GM18517 (cell line): Measurements from ENCODE around the gene PSME3IP1.
"Not testable (repeated sequence)": the region's sequence is repeated elsewhere in the genome, so short reads cannot be mapped to it uniquely, and the experiment has no call there.

Experiments
- ATAC-seq: cut with Tn5 transposase; IDR thresholded peaks from one replicate; pipeline ENCODE4 v1.9.1; 2021; ENCODE audit warnings: mild to moderate bottlenecking, moderate library complexity; ENCODE audit not compliant: unreplicated experiment

The PSME3IP1 gene

DNA sequence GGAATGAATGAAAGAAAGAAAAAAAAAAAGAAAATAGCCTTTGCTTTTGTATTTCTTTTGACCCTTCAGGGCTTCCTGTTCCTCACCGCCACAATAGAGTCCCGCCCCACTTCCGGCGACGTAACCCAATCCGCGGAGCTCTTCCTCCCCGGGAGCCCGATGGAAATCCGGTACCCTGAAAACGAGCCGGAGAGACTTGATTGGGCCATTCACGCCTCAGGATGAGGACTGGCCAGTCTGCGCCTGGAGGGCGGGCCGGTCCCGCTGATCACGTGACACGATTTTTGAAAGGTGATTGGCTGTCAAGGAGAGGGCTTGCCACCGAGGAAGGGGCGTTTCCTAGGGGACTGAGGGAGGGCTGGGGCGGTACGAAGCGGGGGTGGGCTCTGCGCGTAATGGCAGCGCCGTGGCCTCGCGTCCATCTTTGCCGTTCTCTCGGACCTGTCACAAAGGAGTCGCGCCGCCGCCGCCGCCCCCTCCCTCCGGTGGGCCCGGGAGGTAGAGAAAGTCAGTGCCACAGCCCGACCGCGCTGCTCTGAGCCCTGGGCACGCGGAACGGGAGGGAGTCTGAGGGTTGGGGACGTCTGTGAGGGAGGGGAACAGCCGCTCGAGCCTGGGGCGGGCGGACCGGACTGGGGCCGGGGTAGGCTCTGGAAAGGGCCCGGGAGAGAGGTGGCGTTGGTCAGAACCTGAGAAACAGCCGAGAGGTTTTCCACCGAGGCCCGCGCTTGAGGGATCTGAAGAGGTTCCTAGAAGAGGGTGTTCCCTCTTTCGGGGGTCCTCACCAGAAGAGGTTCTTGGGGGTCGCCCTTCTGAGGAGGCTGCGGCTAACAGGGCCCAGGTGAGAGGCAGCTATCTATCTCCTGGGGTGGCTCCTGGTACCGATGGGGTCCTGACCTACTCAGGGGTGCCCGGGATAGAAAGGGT, at the start of gene PSME3IP1, which contains the start of gene RSPRY1:
Gene PSME3IP1, minus strand, starts transcription at position 95 of the 927 bp plus-strand sequence. CDS start 12,185 bp downstream, outside the sequence.
Gene RSPRY1, plus strand, starts transcription at position 385 of the 927 bp plus-strand sequence. CDS start 18,330 bp downstream, outside the sequence.
- ATAC-seq, result peak; percentile 87

- ATAC-seq, result no peak
These were observed 49.5 kb upstream of the PSME3IP1 start for GRCh38 chr16:57235128-57236021.

DNA sequence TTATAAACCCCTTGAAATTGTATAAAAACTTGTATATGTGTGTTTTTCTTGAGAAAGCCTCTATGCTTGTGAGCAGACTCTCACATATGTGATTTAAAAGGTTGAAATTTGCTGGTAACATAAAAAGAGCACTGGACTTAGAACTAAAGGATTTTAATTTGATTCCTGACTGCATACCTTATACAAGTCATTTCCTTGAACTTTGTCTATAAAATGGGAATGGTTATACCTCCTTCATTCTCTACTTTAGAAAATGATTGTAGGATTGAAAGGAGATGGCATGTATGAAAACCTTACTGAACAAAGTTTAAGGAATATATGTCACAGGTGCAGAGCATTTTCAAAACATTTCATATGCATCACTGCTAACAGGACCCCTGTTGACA, 48.9 kb upstream of the PSME3IP1 start:
- ATAC-seq, result no peak

GRCh38 chr16:57233944-57234706, 48.3 kb upstream of the PSME3IP1 start:
- ATAC-seq, result no peak

DNA sequence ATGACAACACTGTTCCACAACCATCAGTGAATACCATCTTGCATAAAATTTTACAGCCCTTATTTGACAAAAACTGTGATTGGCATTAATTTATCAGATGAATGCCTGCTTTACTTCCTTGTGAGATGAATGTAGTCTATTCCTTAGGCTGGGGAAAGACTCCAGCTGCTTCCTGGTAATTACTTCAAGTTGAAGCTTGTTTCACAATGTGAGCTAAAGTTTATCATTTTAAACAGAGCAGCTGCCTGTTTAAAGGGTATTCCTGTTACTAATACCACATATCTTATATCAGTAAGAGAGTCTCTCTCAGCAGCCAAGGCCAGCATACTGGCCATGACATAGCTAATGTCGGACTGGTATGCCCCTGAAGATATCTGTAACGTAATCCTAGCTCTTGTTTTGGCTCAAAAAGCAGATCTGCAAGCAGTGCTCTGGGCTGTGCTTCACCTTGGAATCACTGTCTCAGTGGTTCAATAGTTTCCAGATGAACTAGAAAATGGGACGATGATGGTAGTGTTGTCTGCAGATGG, 46.0 kb upstream of the PSME3IP1 start:
- no peak for ATAC-seq

DNA sequence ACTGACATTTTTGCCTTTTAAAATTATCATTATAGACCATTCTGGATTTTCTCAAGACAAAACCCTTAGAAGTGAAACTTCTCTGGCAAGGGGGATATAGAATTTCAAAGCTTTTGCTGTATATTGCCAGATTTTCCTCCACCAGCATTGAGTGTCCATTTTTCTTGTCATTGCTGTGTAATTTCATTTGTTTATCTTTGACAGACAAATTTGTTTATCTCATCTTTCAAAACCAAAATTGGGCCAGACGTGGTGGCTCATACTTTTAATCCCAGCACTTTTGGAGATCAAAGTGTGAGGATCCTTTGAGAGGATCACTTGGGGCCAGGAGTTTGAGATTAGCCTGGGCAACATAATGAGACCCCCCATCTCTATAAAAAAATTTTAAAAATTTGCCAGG, 43.2 kb upstream of the PSME3IP1 start:
- no peak for ATAC-seq

DNA sequence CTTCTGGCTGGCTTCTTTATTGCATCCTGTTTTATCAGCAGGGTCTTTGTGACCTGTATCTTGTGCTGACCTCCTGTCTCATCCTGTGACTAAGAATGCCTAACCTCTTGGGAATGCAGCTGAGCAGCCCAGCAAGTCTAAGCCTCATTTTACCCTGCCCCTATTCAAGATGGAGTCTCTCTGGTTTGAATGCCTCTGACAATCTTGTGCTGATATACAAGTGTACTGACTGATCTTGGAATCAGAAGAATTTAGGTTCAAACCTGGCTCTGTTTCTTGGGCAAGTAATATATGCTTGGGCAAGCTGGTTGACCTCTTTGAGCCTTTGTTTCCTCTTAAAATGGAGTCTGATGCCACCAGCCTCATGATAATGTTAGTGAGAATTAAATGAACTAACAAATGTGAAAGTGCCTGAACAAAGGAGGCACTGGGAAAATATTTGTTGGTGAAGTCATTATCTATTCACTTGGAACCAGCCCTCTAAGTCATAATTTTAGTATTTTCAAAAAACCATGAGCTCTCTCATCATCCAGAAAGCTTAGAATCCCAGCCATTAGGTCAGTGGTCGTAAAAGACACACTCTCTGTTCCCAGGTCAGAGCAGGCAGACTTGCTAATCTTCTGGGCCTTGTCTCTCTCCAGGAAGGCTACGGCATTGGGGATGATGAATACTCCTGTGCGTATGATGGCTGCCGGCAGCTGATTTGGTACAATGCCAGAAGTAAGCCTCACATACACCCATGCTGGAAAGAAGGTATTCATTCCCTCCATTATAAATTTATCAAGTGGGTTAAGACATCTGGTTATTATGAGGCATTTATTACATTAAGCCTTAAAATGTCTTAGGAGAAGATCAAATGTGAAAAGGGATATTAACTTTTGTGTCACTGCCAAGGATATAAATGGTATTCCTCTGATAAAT, 41.1 kb upstream of the PSME3IP1 start:
- no peak for ATAC-seq

GRCh38 chr16:57225978-57226377, 40.1 kb upstream of the PSME3IP1 start:
- no peak for ATAC-seq

GRCh38 chr16:57224651-57225335, 39.0 kb upstream of the PSME3IP1 start:
- no peak for ATAC-seq

- no peak for ATAC-seq
These were observed 37.2 kb upstream of the PSME3IP1 start for GRCh38 chr16:57223057-57223456.

- ATAC-seq, result no peak
These were observed 31.1 kb upstream of the PSME3IP1 start for GRCh38 chr16:57216968-57217367.

DNA sequence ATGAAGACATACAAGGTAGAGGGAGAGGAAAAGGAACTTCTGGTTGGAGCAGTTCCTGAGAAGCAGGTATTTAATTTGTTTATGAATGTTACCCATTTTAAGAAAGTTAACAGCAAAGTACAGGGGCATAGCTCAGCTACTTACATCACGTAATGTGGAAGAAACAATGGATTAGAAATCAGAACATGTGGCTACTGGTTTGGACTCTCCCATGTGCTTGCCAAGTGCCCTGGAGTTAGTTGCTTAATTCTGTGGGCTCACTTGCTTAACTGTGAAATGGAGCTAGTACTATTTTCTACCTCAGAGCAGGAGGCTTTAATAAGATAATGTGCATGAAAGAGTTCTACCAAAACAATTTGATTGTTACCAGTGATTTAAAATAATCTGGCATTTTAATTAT, 27.6 kb upstream of the PSME3IP1 start:
- no peak for ATAC-seq

GRCh38 chr16:57209780-57210179, 23.9 kb upstream of the PSME3IP1 start:
- no peak for ATAC-seq

DNA sequence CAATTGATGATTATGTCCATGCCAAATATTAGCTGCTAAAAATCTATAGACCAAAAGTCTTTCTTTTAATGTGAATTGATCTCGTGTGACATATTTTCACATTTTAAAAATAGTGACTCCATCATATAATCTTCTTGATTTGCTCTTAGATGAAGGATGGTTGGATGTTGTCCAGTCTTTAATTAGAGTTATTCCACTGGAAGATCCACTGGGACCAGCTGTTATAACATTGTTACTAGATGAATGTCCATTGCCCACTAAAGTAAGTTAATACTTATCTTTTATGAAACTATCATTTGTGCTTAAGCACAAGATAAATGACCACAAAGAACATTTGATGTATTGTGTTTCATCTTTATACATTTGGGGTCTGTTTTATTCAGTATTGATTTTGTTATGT, 23.1 kb upstream of the PSME3IP1 start:
- no peak for ATAC-seq

- ATAC-seq, result no peak
These were observed 18.8 kb upstream of the PSME3IP1 start for GRCh38 chr16:57204675-57205074.

DNA sequence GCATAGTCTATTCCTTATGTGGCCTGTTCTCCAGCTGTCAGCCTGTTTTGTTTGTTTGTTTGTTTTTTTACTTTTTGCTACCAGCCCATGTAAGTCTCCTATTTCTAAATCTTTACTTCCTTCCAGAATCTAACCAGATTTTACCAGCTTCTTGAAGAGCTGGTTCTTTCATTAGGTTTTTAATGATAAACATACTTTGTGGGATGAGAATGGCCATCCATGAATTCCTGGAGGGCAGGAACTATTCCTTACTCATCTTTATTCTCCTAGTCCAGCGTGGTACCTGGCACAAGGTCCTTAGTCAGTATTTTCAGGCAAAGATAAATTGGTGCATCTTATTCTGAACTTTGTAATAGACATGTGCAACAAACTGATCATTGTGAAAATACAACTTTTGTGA, 17.6 kb upstream of the PSME3IP1 start:
- no peak for ATAC-seq

DNA sequence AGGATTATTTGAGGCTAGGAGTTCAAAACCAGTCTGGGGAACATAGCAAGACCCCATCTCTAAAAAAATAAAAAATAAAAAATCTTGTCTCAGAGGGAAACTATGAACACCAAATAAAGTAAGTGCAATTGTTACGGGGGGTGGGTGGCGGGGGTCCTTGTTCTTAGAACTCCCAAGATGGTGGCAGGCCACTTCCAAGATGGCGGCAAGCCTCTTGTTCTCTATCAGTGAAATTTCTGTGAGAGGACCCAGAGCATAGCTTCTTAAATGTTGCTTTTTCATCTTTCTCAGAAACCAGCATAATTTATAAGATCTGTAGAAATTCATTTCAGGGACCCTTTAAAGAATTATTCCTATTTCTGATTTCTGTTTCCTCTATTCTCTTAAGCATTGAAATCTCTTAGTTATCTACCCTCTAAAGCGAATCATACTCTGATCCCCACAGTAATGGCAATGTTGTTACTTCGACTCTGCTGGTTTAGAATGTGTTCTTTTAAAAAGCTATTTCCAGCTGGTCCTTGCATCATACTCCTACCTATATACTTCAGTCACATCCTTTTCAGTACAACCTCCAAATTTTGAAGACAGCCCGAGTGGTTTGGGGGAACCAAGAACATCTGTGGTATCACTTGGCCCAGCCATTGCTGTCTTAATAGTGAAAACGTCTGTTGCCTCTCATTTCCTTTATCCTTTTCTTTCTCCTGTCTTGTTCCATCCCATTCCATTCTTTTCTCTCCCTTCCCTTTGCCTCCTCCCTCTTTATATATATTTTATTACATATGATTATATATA, 16.5 kb upstream of the PSME3IP1 start:
- no peak for ATAC-seq

DNA sequence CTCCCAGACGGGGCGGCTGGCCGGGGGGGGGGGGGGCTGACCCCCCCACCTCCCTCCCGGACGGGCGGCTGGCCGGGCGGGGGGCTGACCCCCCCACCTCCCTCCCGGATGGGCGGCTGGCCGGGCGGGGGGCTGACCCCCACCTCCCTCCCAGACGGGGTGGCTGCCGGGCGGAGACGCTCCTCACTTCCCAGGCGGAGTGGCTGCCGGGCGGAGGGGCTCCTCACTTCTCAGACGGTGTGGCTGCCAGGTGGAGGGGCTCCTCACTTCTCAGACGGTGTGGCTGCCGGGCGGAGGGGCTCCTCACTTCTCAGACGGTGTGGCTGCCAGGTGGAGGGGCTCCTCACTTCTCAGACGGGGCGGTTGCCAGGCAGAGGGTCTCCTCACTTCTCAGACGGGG, 15.1 kb upstream of the PSME3IP1 start:
- not testable (repeated sequence) for ATAC-seq
